WTC11 (cell line): ENCODE results near the gene ZNF747. TPM values are rescaled to one million over a fixed set of nuclear protein-coding genes. Genes with fewer than 3 reads are reported as not detected.

Experiments
- ATAC-seq: fragments of 200-7000 bp; cut with Tn5 transposase; 2 replicates; pipeline ENCODE4 v1.10.0; 2021; ENCODE audit warnings: mild to moderate bottlenecking, moderate library complexity
- CTCF ChIA-PET: fragments of 300-600 bp; sonication (Branson Sonifier 250); formaldehyde crosslinking; loops from one replicate; lab custom pipeline; 2021; ENCODE audit warnings: antibody characterized with exemption; lab: Charles Lee
- POLR2A ChIA-PET: fragments of 350-600 bp; sonication (Branson Sonifier 250); formaldehyde crosslinking; loops from one replicate; lab custom pipeline; 2021; ENCODE audit warnings: antibody characterized with exemption; lab: Charles Lee
- DNase-seq: peaks from one replicate; pipeline ENCODE4 v3.0.0; 2021; ENCODE audit warnings: low spot score
- H3K27ac Mint-ChIP-seq: 2 replicates; pipeline ENCODE4 v1.8.0; 2021; ENCODE audit warnings: mixed read lengths
- H3K27me3 Mint-ChIP-seq: 2 replicates; pipeline ENCODE4 v1.8.0; 2021; ENCODE audit warnings: low read depth, mild to moderate bottlenecking, moderate library complexity, mixed read lengths
- H3K36me3 Mint-ChIP-seq: 2 replicates; pipeline ENCODE4 v1.8.0; 2021; ENCODE audit warnings: mixed read lengths
- H3K4me1 Mint-ChIP-seq: 2 replicates; pipeline ENCODE4 v1.8.0; 2022; ENCODE audit warnings: mixed read lengths
- H3K4me3 Mint-ChIP-seq: 2 replicates; pipeline ENCODE4 v1.8.0; 2021; ENCODE audit warnings: mild to moderate bottlenecking, moderate library complexity, mixed read lengths
- H3K9me3 Mint-ChIP-seq: 2 replicates; pipeline ENCODE4 v1.8.0; 2021; ENCODE audit warnings: mixed read lengths
- ATF1 ChIP-seq: sonication (generic); formaldehyde crosslinking; IDR thresholded peaks from 2 replicates; pipeline ENCODE4 v1.8.1; 2023; ENCODE audit warnings: mild to moderate bottlenecking, moderate library complexity, missing genetic modification reagents
- EMX1 ChIP-seq: fragments of 250-450 bp; sonication (Bioruptor Pico); IDR thresholded peaks from 2 replicates; pipeline ENCODE4 v1.8.0; 2021; ENCODE audit warnings: mild to moderate bottlenecking
- IRF2 ChIP-seq: sonication (generic); formaldehyde crosslinking; IDR thresholded peaks from 2 replicates; pipeline ENCODE4 v1.8.0; 2022; ENCODE audit warnings: low read depth, missing genetic modification reagents, borderline replicate concordance
- NFATC4 ChIP-seq: fragments of 250-450 bp; sonication (Bioruptor Pico); IDR thresholded peaks from 2 replicates; pipeline ENCODE4 v1.9.0; 2021; ENCODE audit warnings: mild to moderate bottlenecking
- NFYB ChIP-seq: sonication (generic); formaldehyde crosslinking; conservative IDR thresholded peaks from 2 replicates; pipeline ENCODE4 v1.8.0; 2022; ENCODE audit warnings: low read depth, missing genetic modification reagents
- ZNF121 ChIP-seq: sonication (generic); formaldehyde crosslinking; IDR thresholded peaks from 2 replicates; pipeline ENCODE4 v1.8.0; 2023; ENCODE audit warnings: missing genetic modification reagents
- ZNF263 ChIP-seq: sonication (generic); formaldehyde crosslinking; IDR thresholded peaks from 2 replicates; pipeline ENCODE4 v1.8.1; 2022; ENCODE audit warnings: low read depth, mild to moderate bottlenecking, moderate library complexity, missing genetic modification reagents
- ZNF317 ChIP-seq: sonication (generic); formaldehyde crosslinking; IDR thresholded peaks from 2 replicates; pipeline ENCODE4 v1.8.1; 2023; ENCODE audit warnings: low read depth, mild to moderate bottlenecking, moderate library complexity, missing genetic modification reagents, borderline replicate concordance
- total RNA-seq: library from RNA; stranded (reverse); gene quantifications from 3 replicates; pipeline ENCODE4 v1.2.3, GENCODE V29; 2021
- TF ChIP-seq, protein P1 (sequence below): sonication (generic); formaldehyde crosslinking; IDR thresholded peaks from 2 replicates; pipeline ENCODE4 v1.8.1; 2023; ENCODE audit warnings: mild to moderate bottlenecking, missing genetic modification reagents, borderline replicate concordance
- TF ChIP-seq, protein P2 (sequence below): sonication (generic); formaldehyde crosslinking; IDR thresholded peaks from 2 replicates; pipeline ENCODE4 v1.8.1; 2022; ENCODE audit warnings: low read depth, missing genetic modification reagents, borderline replicate concordance
- TF ChIP-seq, protein P3 (sequence below): sonication (generic); formaldehyde crosslinking; IDR thresholded peaks from 2 replicates; pipeline ENCODE4 v1.8.1; 2022; ENCODE audit warnings: mild to moderate bottlenecking, moderate library complexity, missing genetic modification reagents
- TF ChIP-seq, protein P4 (sequence below): sonication (generic); formaldehyde crosslinking; IDR thresholded peaks from 2 replicates; pipeline ENCODE4 v1.8.1; 2022; ENCODE audit warnings: low read depth, mild to moderate bottlenecking, moderate library complexity, missing genetic modification reagents, borderline replicate concordance
- TF ChIP-seq, protein P5 (sequence below): sonication (generic); formaldehyde crosslinking; IDR thresholded peaks from 2 replicates; pipeline ENCODE4 v1.8.0; 2022; ENCODE audit warnings: mild to moderate bottlenecking, missing genetic modification reagents
- TF ChIP-seq, protein P6 (sequence below): fragments of 250-450 bp; sonication (Bioruptor Pico); IDR thresholded peaks from 2 replicates; pipeline ENCODE4 v1.9.0; 2021; ENCODE audit warnings: mild to moderate bottlenecking
- TF ChIP-seq, protein P7 (sequence below): sonication (generic); formaldehyde crosslinking; IDR thresholded peaks from 2 replicates; pipeline ENCODE4 v1.8.0; 2022; ENCODE audit warnings: mild to moderate bottlenecking, missing genetic modification reagents
- TF ChIP-seq, protein P8 (sequence below): sonication (generic); formaldehyde crosslinking; IDR thresholded peaks from 2 replicates; pipeline ENCODE4 v1.8.0; 2023; ENCODE audit warnings: missing genetic modification reagents, mild to moderate bottlenecking, borderline replicate concordance

The ZNF747 gene
- total RNA-seq, 1 experiment from 2014 or later: 11.3 TPM

DNA sequence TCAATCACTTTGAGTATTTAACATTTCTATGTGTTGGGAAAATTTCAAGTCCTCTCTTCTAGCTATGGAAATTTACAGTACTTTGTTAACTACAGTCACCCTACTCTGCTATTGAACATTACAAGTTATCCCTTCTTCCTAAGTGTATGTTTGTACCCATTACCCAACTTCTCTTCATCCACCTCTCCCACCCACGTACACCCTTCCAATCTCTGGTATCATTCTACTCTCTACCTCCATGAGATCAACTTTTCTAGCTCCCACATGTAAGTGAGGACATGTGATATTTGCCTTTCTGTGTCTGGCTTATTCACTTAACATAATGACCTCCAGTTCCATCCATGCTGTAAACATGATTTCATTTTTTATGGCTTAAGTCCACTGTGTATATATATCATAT lies 40.0 kb upstream of the ZNF747 start:
- no peak for DNase-seq
- H3K9me3 Mint-ChIP-seq: no peaks in the 10 kb centered on the region
- H3K27me3 Mint-ChIP-seq: no peaks in the 10 kb centered on the region
- peaks cover 4% of the 10 kb centered on the region; the same call in 1 of the 2 replicates for H3K36me3 Mint-ChIP-seq
- TF ChIP-seq, protein P1, sequence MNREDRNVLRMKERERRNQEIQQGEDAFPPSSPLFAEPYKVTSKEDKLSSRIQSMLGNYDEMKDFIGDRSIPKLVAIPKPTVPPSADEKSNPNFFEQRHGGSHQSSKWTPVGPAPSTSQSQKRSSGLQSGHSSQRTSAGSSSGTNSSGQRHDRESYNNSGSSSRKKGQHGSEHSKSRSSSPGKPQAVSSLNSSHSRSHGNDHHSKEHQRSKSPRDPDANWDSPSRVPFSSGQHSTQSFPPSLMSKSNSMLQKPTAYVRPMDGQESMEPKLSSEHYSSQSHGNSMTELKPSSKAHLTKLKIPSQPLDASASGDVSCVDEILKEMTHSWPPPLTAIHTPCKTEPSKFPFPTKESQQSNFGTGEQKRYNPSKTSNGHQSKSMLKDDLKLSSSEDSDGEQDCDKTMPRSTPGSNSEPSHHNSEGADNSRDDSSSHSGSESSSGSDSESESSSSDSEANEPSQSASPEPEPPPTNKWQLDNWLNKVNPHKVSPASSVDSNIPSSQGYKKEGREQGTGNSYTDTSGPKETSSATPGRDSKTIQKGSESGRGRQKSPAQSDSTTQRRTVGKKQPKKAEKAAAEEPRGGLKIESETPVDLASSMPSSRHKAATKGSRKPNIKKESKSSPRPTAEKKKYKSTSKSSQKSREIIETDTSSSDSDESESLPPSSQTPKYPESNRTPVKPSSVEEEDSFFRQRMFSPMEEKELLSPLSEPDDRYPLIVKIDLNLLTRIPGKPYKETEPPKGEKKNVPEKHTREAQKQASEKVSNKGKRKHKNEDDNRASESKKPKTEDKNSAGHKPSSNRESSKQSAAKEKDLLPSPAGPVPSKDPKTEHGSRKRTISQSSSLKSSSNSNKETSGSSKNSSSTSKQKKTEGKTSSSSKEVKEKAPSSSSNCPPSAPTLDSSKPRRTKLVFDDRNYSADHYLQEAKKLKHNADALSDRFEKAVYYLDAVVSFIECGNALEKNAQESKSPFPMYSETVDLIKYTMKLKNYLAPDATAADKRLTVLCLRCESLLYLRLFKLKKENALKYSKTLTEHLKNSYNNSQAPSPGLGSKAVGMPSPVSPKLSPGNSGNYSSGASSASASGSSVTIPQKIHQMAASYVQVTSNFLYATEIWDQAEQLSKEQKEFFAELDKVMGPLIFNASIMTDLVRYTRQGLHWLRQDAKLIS (CRISPR knock-in tag): no peak
- TF ChIP-seq, protein P2, sequence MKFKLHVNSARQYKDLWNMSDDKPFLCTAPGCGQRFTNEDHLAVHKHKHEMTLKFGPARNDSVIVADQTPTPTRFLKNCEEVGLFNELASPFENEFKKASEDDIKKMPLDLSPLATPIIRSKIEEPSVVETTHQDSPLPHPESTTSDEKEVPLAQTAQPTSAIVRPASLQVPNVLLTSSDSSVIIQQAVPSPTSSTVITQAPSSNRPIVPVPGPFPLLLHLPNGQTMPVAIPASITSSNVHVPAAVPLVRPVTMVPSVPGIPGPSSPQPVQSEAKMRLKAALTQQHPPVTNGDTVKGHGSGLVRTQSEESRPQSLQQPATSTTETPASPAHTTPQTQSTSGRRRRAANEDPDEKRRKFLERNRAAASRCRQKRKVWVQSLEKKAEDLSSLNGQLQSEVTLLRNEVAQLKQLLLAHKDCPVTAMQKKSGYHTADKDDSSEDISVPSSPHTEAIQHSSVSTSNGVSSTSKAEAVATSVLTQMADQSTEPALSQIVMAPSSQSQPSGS: no peak
- TF ChIP-seq, protein P3, sequence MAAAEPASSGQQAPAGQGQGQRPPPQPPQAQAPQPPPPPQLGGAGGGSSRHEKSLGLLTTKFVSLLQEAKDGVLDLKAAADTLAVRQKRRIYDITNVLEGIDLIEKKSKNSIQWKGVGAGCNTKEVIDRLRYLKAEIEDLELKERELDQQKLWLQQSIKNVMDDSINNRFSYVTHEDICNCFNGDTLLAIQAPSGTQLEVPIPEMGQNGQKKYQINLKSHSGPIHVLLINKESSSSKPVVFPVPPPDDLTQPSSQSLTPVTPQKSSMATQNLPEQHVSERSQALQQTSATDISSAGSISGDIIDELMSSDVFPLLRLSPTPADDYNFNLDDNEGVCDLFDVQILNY (CRISPR knock-in tag): no peak
- TF ChIP-seq ZNF263 (no peak), NFATC4 (no peak), ZNF317 (no peak), NFYB (CRISPR knock-in tag) (no peak), ATF1 (CRISPR knock-in tag) (no peak), EMX1 (no peak), IRF2 (CRISPR knock-in tag) (no peak), ZNF121 (no peak)
- TF ChIP-seq, protein P4, sequence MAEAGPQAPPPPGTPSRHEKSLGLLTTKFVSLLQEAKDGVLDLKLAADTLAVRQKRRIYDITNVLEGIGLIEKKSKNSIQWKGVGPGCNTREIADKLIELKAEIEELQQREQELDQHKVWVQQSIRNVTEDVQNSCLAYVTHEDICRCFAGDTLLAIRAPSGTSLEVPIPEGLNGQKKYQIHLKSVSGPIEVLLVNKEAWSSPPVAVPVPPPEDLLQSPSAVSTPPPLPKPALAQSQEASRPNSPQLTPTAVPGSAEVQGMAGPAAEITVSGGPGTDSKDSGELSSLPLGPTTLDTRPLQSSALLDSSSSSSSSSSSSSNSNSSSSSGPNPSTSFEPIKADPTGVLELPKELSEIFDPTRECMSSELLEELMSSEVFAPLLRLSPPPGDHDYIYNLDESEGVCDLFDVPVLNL: no peak
- TF ChIP-seq, protein P5, sequence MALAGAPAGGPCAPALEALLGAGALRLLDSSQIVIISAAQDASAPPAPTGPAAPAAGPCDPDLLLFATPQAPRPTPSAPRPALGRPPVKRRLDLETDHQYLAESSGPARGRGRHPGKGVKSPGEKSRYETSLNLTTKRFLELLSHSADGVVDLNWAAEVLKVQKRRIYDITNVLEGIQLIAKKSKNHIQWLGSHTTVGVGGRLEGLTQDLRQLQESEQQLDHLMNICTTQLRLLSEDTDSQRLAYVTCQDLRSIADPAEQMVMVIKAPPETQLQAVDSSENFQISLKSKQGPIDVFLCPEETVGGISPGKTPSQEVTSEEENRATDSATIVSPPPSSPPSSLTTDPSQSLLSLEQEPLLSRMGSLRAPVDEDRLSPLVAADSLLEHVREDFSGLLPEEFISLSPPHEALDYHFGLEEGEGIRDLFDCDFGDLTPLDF (CRISPR knock-in tag): no peak
- TF ChIP-seq, protein P6, sequence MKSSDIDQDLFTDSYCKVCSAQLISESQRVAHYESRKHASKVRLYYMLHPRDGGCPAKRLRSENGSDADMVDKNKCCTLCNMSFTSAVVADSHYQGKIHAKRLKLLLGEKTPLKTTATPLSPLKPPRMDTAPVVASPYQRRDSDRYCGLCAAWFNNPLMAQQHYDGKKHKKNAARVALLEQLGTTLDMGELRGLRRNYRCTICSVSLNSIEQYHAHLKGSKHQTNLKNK (CRISPR knock-in tag): no peak
- TF ChIP-seq, protein P7, sequence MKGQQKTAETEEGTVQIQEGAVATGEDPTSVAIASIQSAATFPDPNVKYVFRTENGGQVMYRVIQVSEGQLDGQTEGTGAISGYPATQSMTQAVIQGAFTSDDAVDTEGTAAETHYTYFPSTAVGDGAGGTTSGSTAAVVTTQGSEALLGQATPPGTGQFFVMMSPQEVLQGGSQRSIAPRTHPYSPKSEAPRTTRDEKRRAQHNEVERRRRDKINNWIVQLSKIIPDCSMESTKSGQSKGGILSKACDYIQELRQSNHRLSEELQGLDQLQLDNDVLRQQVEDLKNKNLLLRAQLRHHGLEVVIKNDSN (CRISPR knock-in tag): no peak
- TF ChIP-seq, protein P8, sequence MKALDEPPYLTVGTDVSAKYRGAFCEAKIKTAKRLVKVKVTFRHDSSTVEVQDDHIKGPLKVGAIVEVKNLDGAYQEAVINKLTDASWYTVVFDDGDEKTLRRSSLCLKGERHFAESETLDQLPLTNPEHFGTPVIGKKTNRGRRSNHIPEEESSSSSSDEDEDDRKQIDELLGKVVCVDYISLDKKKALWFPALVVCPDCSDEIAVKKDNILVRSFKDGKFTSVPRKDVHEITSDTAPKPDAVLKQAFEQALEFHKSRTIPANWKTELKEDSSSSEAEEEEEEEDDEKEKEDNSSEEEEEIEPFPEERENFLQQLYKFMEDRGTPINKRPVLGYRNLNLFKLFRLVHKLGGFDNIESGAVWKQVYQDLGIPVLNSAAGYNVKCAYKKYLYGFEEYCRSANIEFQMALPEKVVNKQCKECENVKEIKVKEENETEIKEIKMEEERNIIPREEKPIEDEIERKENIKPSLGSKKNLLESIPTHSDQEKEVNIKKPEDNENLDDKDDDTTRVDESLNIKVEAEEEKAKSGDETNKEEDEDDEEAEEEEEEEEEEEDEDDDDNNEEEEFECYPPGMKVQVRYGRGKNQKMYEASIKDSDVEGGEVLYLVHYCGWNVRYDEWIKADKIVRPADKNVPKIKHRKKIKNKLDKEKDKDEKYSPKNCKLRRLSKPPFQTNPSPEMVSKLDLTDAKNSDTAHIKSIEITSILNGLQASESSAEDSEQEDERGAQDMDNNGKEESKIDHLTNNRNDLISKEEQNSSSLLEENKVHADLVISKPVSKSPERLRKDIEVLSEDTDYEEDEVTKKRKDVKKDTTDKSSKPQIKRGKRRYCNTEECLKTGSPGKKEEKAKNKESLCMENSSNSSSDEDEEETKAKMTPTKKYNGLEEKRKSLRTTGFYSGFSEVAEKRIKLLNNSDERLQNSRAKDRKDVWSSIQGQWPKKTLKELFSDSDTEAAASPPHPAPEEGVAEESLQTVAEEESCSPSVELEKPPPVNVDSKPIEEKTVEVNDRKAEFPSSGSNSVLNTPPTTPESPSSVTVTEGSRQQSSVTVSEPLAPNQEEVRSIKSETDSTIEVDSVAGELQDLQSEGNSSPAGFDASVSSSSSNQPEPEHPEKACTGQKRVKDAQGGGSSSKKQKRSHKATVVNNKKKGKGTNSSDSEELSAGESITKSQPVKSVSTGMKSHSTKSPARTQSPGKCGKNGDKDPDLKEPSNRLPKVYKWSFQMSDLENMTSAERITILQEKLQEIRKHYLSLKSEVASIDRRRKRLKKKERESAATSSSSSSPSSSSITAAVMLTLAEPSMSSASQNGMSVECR: no peak
- TF ChIP-seq, all 79 proteins: peak for 0
- ATAC-seq: no peak
- H3K27ac Mint-ChIP-seq: no peak overlapping the region
- H3K4me1 Mint-ChIP-seq: peaks cover 10% of the 10 kb centered on the region
- ChIA-PET CTCF (interaction anchor here (1.0 kb wide), 1 partner anchor 24 kb away, joined by 3 read pairs; no protein-coding TSS in a partner anchor), POLR2A (no interaction called here)
- H3K4me3 Mint-ChIP-seq: no peak overlapping the region
